Measurements from ENCODE around the gene FAAH. TPM values are rescaled to one million over a fixed set of nuclear protein-coding genes. Genes with fewer than 3 reads are reported as not detected.
"Not testable (repeated sequence)": the region's sequence is repeated elsewhere in the genome, so short reads cannot be mapped to it uniquely, and the experiment has no call there.

The FAAH gene
- total and polyA plus RNA-seq, 2 donors (not counting 1 experiment from before 2014, with no cell fraction given), result 0.61 to 1.7 TPM

DNA sequence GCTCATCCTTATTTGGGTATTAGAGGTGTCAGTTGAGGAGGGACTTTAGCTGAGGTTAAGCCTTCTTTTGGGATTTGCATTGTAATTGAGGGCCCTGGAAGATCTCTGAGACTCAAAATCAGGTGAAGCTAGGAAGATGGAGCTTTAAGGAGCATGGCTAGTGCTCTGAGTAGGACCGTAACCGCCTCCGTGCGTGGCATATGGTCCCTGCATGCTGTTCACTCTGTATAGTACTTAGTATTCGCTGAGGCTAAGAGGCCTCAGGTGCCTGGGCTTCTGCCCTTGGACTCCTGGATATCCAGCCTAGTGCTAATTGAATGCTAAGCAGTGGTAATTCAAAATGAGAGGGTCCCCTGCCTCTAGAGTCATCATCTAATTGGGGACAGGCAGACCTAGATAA is 31.0 kb upstream of the FAAH start:
- H4K20me1 ChIP-seq (ENCODE audit: control insufficient read depth, extremely low read depth, insufficient read depth, low read length), result no peaks in the 10 kb centered on the region
- H2AFZ ChIP-seq (ENCODE audit: low read length), result no peak overlapping the region
- H3K27me3 ChIP-seq (ENCODE audit: control insufficient read depth, insufficient read depth, low read length), result no peaks in the 10 kb centered on the region
- TF ChIP-seq EZH2 (IDR thresholded peaks at IDR 0.05; ENCODE audit: low read length, missing control alignments), result no peak
- TF ChIP-seq, protein P1, sequence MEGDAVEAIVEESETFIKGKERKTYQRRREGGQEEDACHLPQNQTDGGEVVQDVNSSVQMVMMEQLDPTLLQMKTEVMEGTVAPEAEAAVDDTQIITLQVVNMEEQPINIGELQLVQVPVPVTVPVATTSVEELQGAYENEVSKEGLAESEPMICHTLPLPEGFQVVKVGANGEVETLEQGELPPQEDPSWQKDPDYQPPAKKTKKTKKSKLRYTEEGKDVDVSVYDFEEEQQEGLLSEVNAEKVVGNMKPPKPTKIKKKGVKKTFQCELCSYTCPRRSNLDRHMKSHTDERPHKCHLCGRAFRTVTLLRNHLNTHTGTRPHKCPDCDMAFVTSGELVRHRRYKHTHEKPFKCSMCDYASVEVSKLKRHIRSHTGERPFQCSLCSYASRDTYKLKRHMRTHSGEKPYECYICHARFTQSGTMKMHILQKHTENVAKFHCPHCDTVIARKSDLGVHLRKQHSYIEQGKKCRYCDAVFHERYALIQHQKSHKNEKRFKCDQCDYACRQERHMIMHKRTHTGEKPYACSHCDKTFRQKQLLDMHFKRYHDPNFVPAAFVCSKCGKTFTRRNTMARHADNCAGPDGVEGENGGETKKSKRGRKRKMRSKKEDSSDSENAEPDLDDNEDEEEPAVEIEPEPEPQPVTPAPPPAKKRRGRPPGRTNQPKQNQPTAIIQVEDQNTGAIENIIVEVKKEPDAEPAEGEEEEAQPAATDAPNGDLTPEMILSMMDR (conservative IDR thresholded peaks at IDR 0.05 in 1 of 2, IDR thresholded peaks at IDR 0.05 in 1 of 2; ENCODE audit: low read depth in 1 of 2, low read length in 2 of 2), result no peak
- peaks cover 10% of the 10 kb centered on the region for H3K36me3 ChIP-seq (ENCODE audit: control insufficient read depth, insufficient read depth, low read length)
- no peak overlapping the region for H3K9ac ChIP-seq (ENCODE audit: insufficient read depth, low read length)
- H3K4me2 ChIP-seq (ENCODE audit: extremely low read depth, insufficient read depth, low read length), result no peak overlapping the region
- no peaks in the 10 kb centered on the region for H3K79me2 ChIP-seq (ENCODE audit: control insufficient read depth, insufficient read depth, low read length)
- no peak for DNase-seq (ENCODE audit: low read depth in 2 of 2)
- H3K9me3 ChIP-seq (ENCODE audit: control insufficient read depth, insufficient read depth, low read depth, low read length), result no peaks in the 10 kb centered on the region
- H3K4me3 ChIP-seq (replicated peaks in 1 of 4; ENCODE audit: control extremely low read depth in 1 of 4, insufficient read depth in 1 of 4, low read depth in 3 of 4, low read length in 4 of 4), result no peak overlapping the region
- H3K27ac ChIP-seq (ENCODE audit: insufficient read depth, low read length), result no peak overlapping the region
- H3K4me1 ChIP-seq (ENCODE audit: control insufficient read depth, extremely low read depth, insufficient read depth, low read length), result no peaks in the 10 kb centered on the region

GRCh38 chr1:46364612-46365011 is 29.5 kb upstream of the FAAH start:
- H4K20me1 ChIP-seq (ENCODE audit: control insufficient read depth, extremely low read depth, insufficient read depth, low read length), result no peaks in the 10 kb centered on the region
- peak; percentile 38 to 39 for DNase-seq (ENCODE audit: low read depth in 2 of 2)
- no peak overlapping the region for H3K4me2 ChIP-seq (ENCODE audit: extremely low read depth, insufficient read depth, low read length)
- no peaks in the 10 kb centered on the region for H3K27me3 ChIP-seq (ENCODE audit: control insufficient read depth, insufficient read depth, low read length)
- no peaks in the 10 kb centered on the region for H3K79me2 ChIP-seq (ENCODE audit: control insufficient read depth, insufficient read depth, low read length)
- H3K36me3 ChIP-seq (ENCODE audit: control insufficient read depth, insufficient read depth, low read length), result peaks cover 10% of the 10 kb centered on the region
- no peaks in the 10 kb centered on the region for H3K9me3 ChIP-seq (ENCODE audit: control insufficient read depth, insufficient read depth, low read depth, low read length)
- H3K9ac ChIP-seq (ENCODE audit: insufficient read depth, low read length), result no peak overlapping the region
- no peak overlapping the region for H3K4me3 ChIP-seq (replicated peaks in 1 of 4; ENCODE audit: control extremely low read depth in 1 of 4, insufficient read depth in 1 of 4, low read depth in 3 of 4, low read length in 4 of 4)
- H3K27ac ChIP-seq (ENCODE audit: insufficient read depth, low read length), result no peak overlapping the region
- H2AFZ ChIP-seq (ENCODE audit: low read length), result no peak overlapping the region
- TF ChIP-seq, protein P1 (conservative IDR thresholded peaks at IDR 0.05 in 1 of 2, IDR thresholded peaks at IDR 0.05 in 1 of 2; ENCODE audit: low read depth in 1 of 2, low read length in 2 of 2), result no peak
- no peak for TF ChIP-seq EZH2 (IDR thresholded peaks at IDR 0.05; ENCODE audit: low read length, missing control alignments)
- no peaks in the 10 kb centered on the region for H3K4me1 ChIP-seq (ENCODE audit: control insufficient read depth, extremely low read depth, insufficient read depth, low read length)

DNA sequence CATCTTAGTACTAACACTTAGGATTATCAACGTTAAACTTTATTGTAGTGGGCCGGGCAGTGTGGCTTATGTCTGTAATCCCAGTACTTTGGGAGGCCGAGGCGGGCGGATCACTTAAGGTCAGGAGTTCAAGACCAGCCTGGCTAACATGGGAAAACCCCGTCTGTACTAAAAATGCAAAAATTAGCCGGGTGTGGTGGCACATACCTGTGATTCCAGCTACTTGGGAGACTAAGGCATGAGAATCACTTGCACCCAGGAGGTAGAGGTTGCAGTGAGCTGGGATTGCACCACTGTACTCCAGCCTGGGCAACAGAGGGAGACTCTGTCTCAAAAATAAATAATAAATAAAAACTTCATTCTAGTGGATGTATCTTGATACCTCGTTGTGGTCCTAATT is 28.3 kb upstream of the FAAH start:
- H3K9me3 ChIP-seq (ENCODE audit: control insufficient read depth, insufficient read depth, low read depth, low read length); H4K20me1 ChIP-seq (ENCODE audit: control insufficient read depth, extremely low read depth, insufficient read depth, low read length); H3K27me3 ChIP-seq (ENCODE audit: control insufficient read depth, insufficient read depth, low read length); H3K4me3 ChIP-seq (replicated peaks in 1 of 4; ENCODE audit: control extremely low read depth in 1 of 4, insufficient read depth in 1 of 4, low read depth in 3 of 4, low read length in 4 of 4); H3K79me2 ChIP-seq (ENCODE audit: control insufficient read depth, insufficient read depth, low read length); H3K9ac ChIP-seq (ENCODE audit: insufficient read depth, low read length); DNase-seq (ENCODE audit: low read depth in 2 of 2); H3K4me1 ChIP-seq (ENCODE audit: control insufficient read depth, extremely low read depth, insufficient read depth, low read length); H3K4me2 ChIP-seq (ENCODE audit: extremely low read depth, insufficient read depth, low read length); H2AFZ ChIP-seq (ENCODE audit: low read length); H3K27ac ChIP-seq (ENCODE audit: insufficient read depth, low read length): not testable (repeated sequence)
- H3K36me3 ChIP-seq (ENCODE audit: control insufficient read depth, insufficient read depth, low read length), result peaks cover 10% of the 10 kb centered on the region
